Measurements from ENCODE around the gene MSI2.

- no peak for TF ChIP-seq CTCF (IDR thresholded peaks at IDR 0.05)
- no peak for TF ChIP-seq POLR2A (IDR thresholded peaks at IDR 0.05)
Observed at GRCh38 chr17:57619061-57619937, 363.0 kb downstream of the MSI2 start.
